Upper lobe of left lung (tissue), 6 donors: ENCODE data around the gene XIRP2. TPM values are rescaled to one million over a fixed set of nuclear protein-coding genes. Genes with fewer than 3 reads are reported as not detected.
"Not testable (repeated sequence)": the region's sequence is repeated elsewhere in the genome, so short reads cannot be mapped to it uniquely, and the experiment has no call there.

Experiments
- ATAC-seq, 2 donors: fragments of 200-7000 bp; cut with Tn5 transposase; one replicate each; pipeline ENCODE4 v1.9.1; 2022; ENCODE audit warnings: mild to moderate bottlenecking in 2 of 2, moderate library complexity in 2 of 2; ENCODE audit not compliant: low FRiP score in 2 of 2
- DNase-seq, 2 donors: peaks; one replicate each; pipeline ENCODE4 v3.0.0-alpha.2; 2019 to 2020
- H3K27ac ChIP-seq, 4 donors: fragments of 200-600 bp; sonication (generic); one replicate each; pipeline ENCODE4 v1.5.1; 2016 to 2019
- H3K27me3 ChIP-seq, 4 donors: fragments of 200-600 bp; sonication (generic); one replicate each; pipeline ENCODE4 v1.5.1; 2017 to 2019
- H3K36me3 ChIP-seq, 4 donors: fragments of 200-600 bp; sonication (generic); one replicate each; pipeline ENCODE4 v1.5.1; 2016 to 2019
- H3K4me1 ChIP-seq, 4 donors: fragments of 200-600 bp; sonication (generic); one replicate each; pipeline ENCODE4 v1.5.1; 2018 to 2019
- H3K4me3 ChIP-seq, 4 donors: fragments of 200-600 bp; sonication (generic); one replicate each; pipeline ENCODE4 v1.5.1; 2017 to 2019; ENCODE audit warnings: mild to moderate bottlenecking in 2 of 4, moderate library complexity in 1 of 4
- H3K9me3 ChIP-seq, 4 donors: fragments of 200-600 bp; sonication (generic); one replicate each; pipeline ENCODE4 v1.5.1; 2018 to 2019
- CTCF ChIP-seq, 6 experiments: fragments of 450-650 bp in 4 of 6; fragments of 200-600 bp in 2 of 6; sonication (generic) in 2 of 6; IDR thresholded peaks; one replicate each; pipeline ENCODE4 v1.5.1; 2016 to 2019; ENCODE audit warnings: antibody characterized with exemption in 6 of 6
- EP300 ChIP-seq, 4 donors: sonication (generic); formaldehyde crosslinking; IDR thresholded peaks; one replicate each; pipeline ENCODE4 v1.5.1; 2017; ENCODE audit warnings: antibody characterized with exemption in 4 of 4, control low read depth in 2 of 4
- POLR2A ChIP-seq, 4 donors: fragments of 450-650 bp; IDR thresholded peaks; one replicate each; pipeline ENCODE4 v1.5.1; 2016 to 2017; ENCODE audit warnings: antibody characterized with exemption in 4 of 4, mild to moderate bottlenecking in 2 of 4
- POLR2AphosphoS5 ChIP-seq, 2 donors: sonication (generic); formaldehyde crosslinking; IDR thresholded peaks; one replicate each; pipeline ENCODE4 v1.5.1; 2017; ENCODE audit warnings: antibody characterized with exemption in 2 of 2
- WGBS, 2 donors: methylation state at CpG; one replicate each; pipeline ENCODE4 v1.1.5; 2017 to 2018; 5-methylcytosine and 5-hydroxymethylcytosine counted together
- total RNA-seq, 6 donors: library from RNA; depleted of rRNA in 4 of 6; stranded (reverse); fragments of >200 nt in 4 of 6; gene quantifications; one replicate each; pipeline versions ENCODE4 v1.1.0 to v1.2.1, GENCODE V29; 2016 to 2021
- donor health status: DM: no; HTN: no; CAD: no; lungs with moderate emphysema.
- donor health status: DM: no; HTN: yes; CAD: no; lungs with severe emphysema.

XIRP2 gene
- total RNA-seq, 6 donors from 2014 or later, result under 0.01 to 0.89 (median 0.33) TPM; not detected in 2

GRCh38 chr2:167015806-167016205 lies 127.5 kb downstream of the XIRP2 start:
- WGBS, 2 donors, result 86 to 94% methylated on average over 3 of the region's 3 CpGs
- Histone ChIP-seq H3K27ac (no peak overlapping the region), H3K4me3 (no peak overlapping the region), H3K27me3 (no peaks in the 10 kb centered on the region), H3K4me1 (no peaks in the 10 kb centered on the region), H3K36me3 (no peaks in the 10 kb centered on the region), H3K9me3 (no peaks in the 10 kb centered on the region)
- DNase-seq, result no peak
- ATAC-seq, result no peak
- TF ChIP-seq POLR2AphosphoS5 (IDR thresholded peaks at IDR 0.05), result no peak
- no peak for TF ChIP-seq EP300 (IDR thresholded peaks at IDR 0.05)
- no peak for TF ChIP-seq CTCF (IDR thresholded peaks at IDR 0.05)
- no peak for TF ChIP-seq POLR2A (IDR thresholded peaks at IDR 0.05)

- H3K4me3 ChIP-seq, result no peak overlapping the region
- DNase-seq (no peak), ATAC-seq (no peak)
- TF ChIP-seq POLR2AphosphoS5 (IDR thresholded peaks at IDR 0.05) (no peak), EP300 (IDR thresholded peaks at IDR 0.05) (no peak), POLR2A (IDR thresholded peaks at IDR 0.05) (no peak), CTCF (IDR thresholded peaks at IDR 0.05) (no peak)
- H3K4me1 ChIP-seq, result no peaks in the 10 kb centered on the region
- no peak overlapping the region for H3K27ac ChIP-seq
- WGBS, 2 donors, result 88 to 100% methylated on average over 1 of the region's 1 CpG
- no peaks in the 10 kb centered on the region for H3K27me3 ChIP-seq
- no peaks in the 10 kb centered on the region for H3K36me3 ChIP-seq
- no peaks in the 10 kb centered on the region for H3K9me3 ChIP-seq
Observed at GRCh38 chr2:167017021-167017420, 128.7 kb downstream of the XIRP2 start.

GRCh38 chr2:167018590-167018989 lies 130.3 kb downstream of the XIRP2 start:
- Histone ChIP-seq H3K4me3 (no peak overlapping the region), H3K27me3 (no peaks in the 10 kb centered on the region), H3K4me1 (no peaks in the 10 kb centered on the region), H3K27ac (no peak overlapping the region), H3K9me3 (no peaks in the 10 kb centered on the region), H3K36me3 (no peaks in the 10 kb centered on the region)
- no peak for ATAC-seq
- no peak for TF ChIP-seq POLR2AphosphoS5 (IDR thresholded peaks at IDR 0.05)
- TF ChIP-seq POLR2A (IDR thresholded peaks at IDR 0.05), result no peak
- WGBS, 2 donors, result 74 to 78% methylated on average over 2 of the region's 2 CpGs
- DNase-seq, result no peak

GRCh38 chr2:167028503-167028902 lies 140.2 kb downstream of the XIRP2 start:
- 89 to 91% methylated on average over 4 of the region's 4 CpGs for WGBS, 2 donors
- H3K9me3 ChIP-seq, result peaks cover 3 to 13% (median 4%) of the 10 kb centered on the region in 4 donors
- DNase-seq (no peak), ATAC-seq (no peak)
- TF ChIP-seq CTCF (IDR thresholded peaks at IDR 0.05), result no peak
- TF ChIP-seq EP300 (IDR thresholded peaks at IDR 0.05), result no peak
- no peak for TF ChIP-seq POLR2A (IDR thresholded peaks at IDR 0.05)
- no peak for TF ChIP-seq POLR2AphosphoS5 (IDR thresholded peaks at IDR 0.05)
- H3K4me3 ChIP-seq, result no peak overlapping the region
- no peaks in the 10 kb centered on the region for H3K4me1 ChIP-seq
- H3K27ac ChIP-seq, result no peak overlapping the region
- H3K36me3 ChIP-seq, result no peaks in the 10 kb centered on the region
- no peaks in the 10 kb centered on the region for H3K27me3 ChIP-seq

GRCh38 chr2:167034976-167035375 lies 146.7 kb downstream of the XIRP2 start:
- H3K36me3 ChIP-seq, DNase-seq, H3K4me3 ChIP-seq, H3K27me3 ChIP-seq, H3K27ac ChIP-seq, H3K4me1 ChIP-seq, ATAC-seq: not testable (repeated sequence)
- H3K9me3 ChIP-seq, result peaks cover 7 to 28% (median 21%) of the 10 kb centered on the region in 4 donors
- 97% methylated on average over 3 of the region's 3 CpGs for WGBS, 2 donors

GRCh38 chr2:167048829-167049228 lies 160.5 kb downstream of the XIRP2 start:
- TF ChIP-seq POLR2AphosphoS5 (IDR thresholded peaks at IDR 0.05) (no peak), POLR2A (IDR thresholded peaks at IDR 0.05) (no peak), CTCF (IDR thresholded peaks at IDR 0.05) (no peak), EP300 (IDR thresholded peaks at IDR 0.05) (no peak)
- Histone ChIP-seq H3K4me1 (no peaks in the 10 kb centered on the region), H3K36me3 (no peaks in the 10 kb centered on the region), H3K27ac (no peak overlapping the region), H3K9me3 (no peaks in the 10 kb centered on the region), H3K4me3 (no peak overlapping the region), H3K27me3 (no peaks in the 10 kb centered on the region)
- DNase-seq, result no peak
- ATAC-seq, result no peak
